ENCODE results near the gene UBE2S. TPM values are rescaled to one million over a fixed set of nuclear protein-coding genes. Genes with fewer than 3 reads are reported as not detected.

The UBE2S gene
- total and polyA plus RNA-seq, 2 of the 8 experiments (the other 6 are each of a cell fraction or from before 2014, with no cell fraction given), result 398 to 530 TPM

GRCh38 chr19:55373993-55374757 lies 33.4 kb downstream of the UBE2S start:
- Histone ChIP-seq H2AK5ac (ENCODE audit: low read depth, low read length) (no peak overlapping the region), H2BK5ac (ENCODE audit: low read depth, low read length) (peak overlapping the region; percentile 52; the same call in 1 of the 2 replicates), H4K8ac (ENCODE audit: extremely low read depth, insufficient read depth, low read length) (no peak overlapping the region; the same call in 1 of the 2 replicates), H3K9ac (replicated peaks in 1 of 4; ENCODE audit: extremely low read depth in 1 of 4, low read depth in 3 of 4, low read length in 3 of 4) (no peak overlapping the region), H3K14ac (ENCODE audit: insufficient read length) (no peak overlapping the region), H3K79me1 (ENCODE audit: low read depth, low read length) (no peaks in the 10 kb centered on the region), H3K79me2 (ENCODE audit: control insufficient read depth in 1 of 2, insufficient read depth in 2 of 2, low read length in 2 of 2) (no peaks in the 10 kb centered on the region), H3K23me2 (ENCODE audit: low read depth, low read length) (peaks cover 25% of the 10 kb centered on the region), H3K4me3 (ENCODE audit: extremely low read depth in 1 of 4, insufficient read depth in 2 of 4, low read depth in 3 of 4, low read length in 4 of 4) (peak overlapping the region in 2 of 4 experiments; percentile 10 to 42; a peak in 3 of 8 replicates), H3K18ac (ENCODE audit: extremely low read depth, low read length) (peak overlapping the region; percentile 71), H2AFZ (ENCODE audit: low read length) (no peak overlapping the region), H3K4ac (replicated peaks; ENCODE audit: insufficient read length, low read depth, low read length) (no peak overlapping the region), H4K91ac (replicated peaks; ENCODE audit: insufficient read length, low read length) (no peak overlapping the region), H2BK12ac (ENCODE audit: low read depth, low read length) (0 out of 2 replicates have a peak overlapping the region, but pooled peaks have one; percentile 39), H3K27me3 (replicated peaks in 1 of 4; ENCODE audit: control insufficient read depth in 3 of 4, extremely low read depth in 1 of 4, insufficient read depth in 3 of 4, low read length in 3 of 4) (peaks cover 16 to 46% (median 37%) of the 10 kb centered on the region in 4 experiments), H3K27ac (ENCODE audit: low read depth, low read length) (no peak overlapping the region), H2BK15ac (ENCODE audit: low read length) (no peak overlapping the region), H3K36me3 (ENCODE audit: control insufficient read depth in 2 of 4, insufficient read depth in 4 of 4, low read length in 3 of 4) (no peaks in the 10 kb centered on the region), H4K5ac (ENCODE audit: insufficient read length, low read depth, low read length) (no peak overlapping the region), H2BK120ac (replicated peaks; ENCODE audit: low read depth, low read length) (no peak overlapping the region), H4K20me1 (replicated peaks in 1 of 2; ENCODE audit: control insufficient read depth in 1 of 2, insufficient read depth in 2 of 2, low read length in 2 of 2) (peaks cover 0 to 2% of the 10 kb centered on the region in 2 experiments), H3K23ac (ENCODE audit: insufficient read length) (no peak overlapping the region), H3K56ac (replicated peaks; ENCODE audit: insufficient read length, low read depth, low read length) (no peak overlapping the region), H3K4me2 (ENCODE audit: insufficient read depth in 1 of 2, low read depth in 2 of 2, low read length in 2 of 2) (peak overlapping the region; percentile 39 to 56; a peak in 3 of 4 replicates), H2BK20ac (ENCODE audit: low read length) (no peak overlapping the region), H3K4me1 (replicated peaks in 1 of 4; ENCODE audit: control insufficient read depth in 3 of 4, insufficient read depth in 4 of 4, low read length in 3 of 4) (peaks cover 5 to 55% (median 39%) of the 10 kb centered on the region in 4 experiments), H3K9me3 (ENCODE audit: insufficient read depth in 2 of 2, low read depth in 1 of 2, low read length in 1 of 2) (no peaks in the 10 kb centered on the region)
- FAIRE-seq (no peak), DNase-seq (ENCODE audit: low read depth in 1 of 2, low spot score in 2 of 2) (no peak)
- POLR2A ChIA-PET (ENCODE audit: partially characterized antibody), result interaction anchor here (0.7 to 7.1 kb wide), 8 partner anchors 9 to 60 kb away, joined by 3 to 58 read pairs (median 6); partner anchors contain the start of genes KMT5C, TMEM238 and UBE2S
- CTCF ChIA-PET (ENCODE audit: partially characterized antibody), result interaction anchor here (1.5 kb wide), 1 partner anchor 73 kb away, joined by 3 read pairs; no protein-coding TSS in a partner anchor
- WGBS, 2 experiments (ENCODE audit: extremely low coverage in 1 of 2, insufficient coverage in 1 of 2, insufficient read length in 1 of 2, insufficient replicate concordance in 2 of 2, low coverage in 1 of 2, low lambda C conversion rate in 2 of 2, missing lambda C conversion rate in 1 of 2), result 19% methylated on average over 16 of the region's 31 CpGs; no CpG with 5 or more reads in 1 of the 2 experiments
- TF ChIP-seq EZH2 (IDR thresholded peaks at IDR 0.05; ENCODE audit: low read depth, low read length, severe bottlenecking) (peak; percentile 24), POU5F1 (IDR thresholded peaks at IDR 0.05; ENCODE audit: low read depth, low read length) (no peak)

Data from H1 (cell line).